Upper lobe of left lung (tissue), 6 donors: ENCODE measurements around the gene DNAJC4. TPM values are rescaled to one million over a fixed set of nuclear protein-coding genes. Genes with fewer than 3 reads are reported as not detected.
A peak's percentile ranks its signal among the peaks of the same experiment; 100 is the strongest.

Experiments used
- ATAC-seq, 2 donors: fragments of 200-7000 bp; cut with Tn5 transposase; one replicate each; pipeline ENCODE4 v1.9.1; 2022; ENCODE audit warnings: mild to moderate bottlenecking in 2 of 2, moderate library complexity in 2 of 2; ENCODE audit not compliant: low FRiP score in 2 of 2
- DNase-seq, 2 donors: peaks; one replicate each; pipeline ENCODE4 v3.0.0-alpha.2; 2019 to 2020
- H3K27ac ChIP-seq, 4 donors: fragments of 200-600 bp; sonication (generic); one replicate each; pipeline ENCODE4 v1.5.1; 2016 to 2019
- H3K27me3 ChIP-seq, 4 donors: fragments of 200-600 bp; sonication (generic); one replicate each; pipeline ENCODE4 v1.5.1; 2017 to 2019
- H3K36me3 ChIP-seq, 4 donors: fragments of 200-600 bp; sonication (generic); one replicate each; pipeline ENCODE4 v1.5.1; 2016 to 2019
- H3K4me1 ChIP-seq, 4 donors: fragments of 200-600 bp; sonication (generic); one replicate each; pipeline ENCODE4 v1.5.1; 2018 to 2019
- H3K4me3 ChIP-seq, 4 donors: fragments of 200-600 bp; sonication (generic); one replicate each; pipeline ENCODE4 v1.5.1; 2017 to 2019; ENCODE audit warnings: mild to moderate bottlenecking in 2 of 4, moderate library complexity in 1 of 4
- H3K9me3 ChIP-seq, 4 donors: fragments of 200-600 bp; sonication (generic); one replicate each; pipeline ENCODE4 v1.5.1; 2018 to 2019
- CTCF ChIP-seq, 6 experiments: fragments of 450-650 bp in 4 of 6; fragments of 200-600 bp in 2 of 6; sonication (generic) in 2 of 6; IDR thresholded peaks; one replicate each; pipeline ENCODE4 v1.5.1; 2016 to 2019; ENCODE audit warnings: antibody characterized with exemption in 6 of 6
- EP300 ChIP-seq, 4 donors: sonication (generic); formaldehyde crosslinking; IDR thresholded peaks; one replicate each; pipeline ENCODE4 v1.5.1; 2017; ENCODE audit warnings: antibody characterized with exemption in 4 of 4, control low read depth in 2 of 4
- POLR2A ChIP-seq, 4 donors: fragments of 450-650 bp; IDR thresholded peaks; one replicate each; pipeline ENCODE4 v1.5.1; 2016 to 2017; ENCODE audit warnings: antibody characterized with exemption in 4 of 4, mild to moderate bottlenecking in 2 of 4
- POLR2AphosphoS5 ChIP-seq, 2 donors: sonication (generic); formaldehyde crosslinking; IDR thresholded peaks; one replicate each; pipeline ENCODE4 v1.5.1; 2017; ENCODE audit warnings: antibody characterized with exemption in 2 of 2
- WGBS, 2 donors: methylation state at CpG; one replicate each; pipeline ENCODE4 v1.1.5; 2017 to 2018; 5-methylcytosine and 5-hydroxymethylcytosine counted together
- total RNA-seq, 6 donors: library from RNA; depleted of rRNA in 4 of 6; stranded (reverse); fragments of >200 nt in 4 of 6; gene quantifications; one replicate each; pipeline versions ENCODE4 v1.1.0 to v1.2.1, GENCODE V29; 2016 to 2021
- donor health status: DM: no; HTN: no; CAD: no; lungs with moderate emphysema.
- donor health status: DM: no; HTN: yes; CAD: no; lungs with severe emphysema.

The DNAJC4 gene
- total RNA-seq, 6 donors from 2014 or later = 25.0 to 52.0 (median 39.2) TPM

- ATAC-seq = no peak
- peaks cover 4 to 58% (median 34%) of the 10 kb centered on the region in 4 donors for H3K36me3 ChIP-seq
These were observed 10.6 kb upstream of the DNAJC4 start for GRCh38 chr11:64219755-64220154.

GRCh38 chr11:64220271-64220670, 10.1 kb upstream of the DNAJC4 start:
- Histone ChIP-seq H3K4me1 (peaks cover 4 to 10% (median 7%) of the 10 kb centered on the region in 4 donors), H3K4me3 (no peak overlapping the region), H3K9me3 (no peaks in the 10 kb centered on the region), H3K27me3 (no peaks in the 10 kb centered on the region), H3K36me3 (peaks cover 4 to 52% (median 34%) of the 10 kb centered on the region in 4 donors), H3K27ac (no peak overlapping the region)
- TF ChIP-seq POLR2A (IDR thresholded peaks at IDR 0.05) (no peak), EP300 (IDR thresholded peaks at IDR 0.05) (no peak)
- 87% methylated on average over 12 of the region's 17 CpGs; no CpG with 5 or more reads in 1 of the 2 donors for WGBS, 2 donors
- no peak for ATAC-seq
- DNase-seq = peak in 1 of 2 donors; percentile 62

More at GRCh38 chr11:64219755-64220154, 10.6 kb upstream of the DNAJC4 start:
- H3K27ac ChIP-seq = no peak overlapping the region
- TF ChIP-seq EP300 (IDR thresholded peaks at IDR 0.05) (no peak), POLR2AphosphoS5 (IDR thresholded peaks at IDR 0.05) (no peak), POLR2A (IDR thresholded peaks at IDR 0.05) (no peak), CTCF (IDR thresholded peaks at IDR 0.05) (no peak)
- H3K4me1 ChIP-seq = peaks cover 0 to 5% (median 1%) of the 10 kb centered on the region in 4 donors
- no peaks in the 10 kb centered on the region for H3K27me3 ChIP-seq
- DNase-seq = peak in 1 of 2 donors; percentile 22
- WGBS, 2 donors = 92 to 93% methylated on average over 3 to 10 of the region's 10 CpGs
- H3K9me3 ChIP-seq = no peaks in the 10 kb centered on the region
- no peak overlapping the region for H3K4me3 ChIP-seq

GRCh38 chr11:64220798-64221197, 9.6 kb upstream of the DNAJC4 start:
- Histone ChIP-seq H3K27ac (no peak overlapping the region), H3K4me3 (no peak overlapping the region), H3K27me3 (no peaks in the 10 kb centered on the region), H3K9me3 (no peaks in the 10 kb centered on the region), H3K36me3 (peaks cover 4 to 50% (median 34%) of the 10 kb centered on the region in 4 donors), H3K4me1 (peaks cover 9 to 15% (median 11%) of the 10 kb centered on the region in 4 donors)
- 93 to 94% methylated on average over 10 of the region's 14 CpGs for WGBS, 2 donors
- DNase-seq (peak in 1 of 2 donors; percentile 62), ATAC-seq (no peak)
- TF ChIP-seq POLR2A (IDR thresholded peaks at IDR 0.05) = no peak
- TF ChIP-seq EP300 (IDR thresholded peaks at IDR 0.05) = no peak
- no peak for TF ChIP-seq CTCF (IDR thresholded peaks at IDR 0.05)
- no peak for TF ChIP-seq POLR2AphosphoS5 (IDR thresholded peaks at IDR 0.05)

GRCh38 chr11:64222651-64223000, 7.7 kb upstream of the DNAJC4 start:
- peaks cover 4 to 47% (median 34%) of the 10 kb centered on the region in 4 donors for H3K36me3 ChIP-seq
- H3K27ac ChIP-seq = no peak overlapping the region
- peaks cover 22 to 28% (median 22%) of the 10 kb centered on the region in 4 donors for H3K4me1 ChIP-seq
- H3K9me3 ChIP-seq = no peaks in the 10 kb centered on the region
- DNase-seq = no peak
- no peak overlapping the region for H3K4me3 ChIP-seq
- no peak for ATAC-seq
- TF ChIP-seq POLR2AphosphoS5 (IDR thresholded peaks at IDR 0.05) (no peak), EP300 (IDR thresholded peaks at IDR 0.05) (no peak), POLR2A (IDR thresholded peaks at IDR 0.05) (no peak), CTCF (IDR thresholded peaks at IDR 0.05) (no peak)
- no peaks in the 10 kb centered on the region for H3K27me3 ChIP-seq
- WGBS, 2 donors = 84 to 90% methylated on average over 5 to 8 of the region's 9 CpGs

GRCh38 chr11:64223001-64223651, 7.2 kb upstream of the DNAJC4 start:
- no peak overlapping the region for H3K4me3 ChIP-seq
- WGBS, 2 donors = 91 to 97% methylated on average over 15 to 23 of the region's 24 CpGs
- DNase-seq = peak in 1 of 2 donors; percentile 68
- TF ChIP-seq POLR2AphosphoS5 (IDR thresholded peaks at IDR 0.05) = no peak
- TF ChIP-seq CTCF (IDR thresholded peaks at IDR 0.05) = no peak
- no peak for TF ChIP-seq POLR2A (IDR thresholded peaks at IDR 0.05)
- TF ChIP-seq EP300 (IDR thresholded peaks at IDR 0.05) = no peak
- H3K27ac ChIP-seq = no peak overlapping the region
- H3K4me1 ChIP-seq = peaks cover 23 to 30% (median 27%) of the 10 kb centered on the region in 4 donors
- peaks cover 4 to 46% (median 34%) of the 10 kb centered on the region in 4 donors for H3K36me3 ChIP-seq
- no peak for ATAC-seq
- no peaks in the 10 kb centered on the region for H3K27me3 ChIP-seq
- no peaks in the 10 kb centered on the region for H3K9me3 ChIP-seq
